ENCODE data around the gene GLIS1. TPM values are rescaled to one million over a fixed set of nuclear protein-coding genes. Genes with fewer than 3 reads are reported as not detected.

The GLIS1 gene
- total RNA-seq, 1 donor, result 1.6 TPM

GRCh38 chr1:53592985-53593757 lies 145.8 kb downstream of the GLIS1 start:
- DNase-seq (ENCODE audit: low read depth), result no peak
- no peak overlapping the region for H3K4me3 ChIP-seq (ENCODE audit: low read depth, low read length)
- TF ChIP-seq, protein P1, sequence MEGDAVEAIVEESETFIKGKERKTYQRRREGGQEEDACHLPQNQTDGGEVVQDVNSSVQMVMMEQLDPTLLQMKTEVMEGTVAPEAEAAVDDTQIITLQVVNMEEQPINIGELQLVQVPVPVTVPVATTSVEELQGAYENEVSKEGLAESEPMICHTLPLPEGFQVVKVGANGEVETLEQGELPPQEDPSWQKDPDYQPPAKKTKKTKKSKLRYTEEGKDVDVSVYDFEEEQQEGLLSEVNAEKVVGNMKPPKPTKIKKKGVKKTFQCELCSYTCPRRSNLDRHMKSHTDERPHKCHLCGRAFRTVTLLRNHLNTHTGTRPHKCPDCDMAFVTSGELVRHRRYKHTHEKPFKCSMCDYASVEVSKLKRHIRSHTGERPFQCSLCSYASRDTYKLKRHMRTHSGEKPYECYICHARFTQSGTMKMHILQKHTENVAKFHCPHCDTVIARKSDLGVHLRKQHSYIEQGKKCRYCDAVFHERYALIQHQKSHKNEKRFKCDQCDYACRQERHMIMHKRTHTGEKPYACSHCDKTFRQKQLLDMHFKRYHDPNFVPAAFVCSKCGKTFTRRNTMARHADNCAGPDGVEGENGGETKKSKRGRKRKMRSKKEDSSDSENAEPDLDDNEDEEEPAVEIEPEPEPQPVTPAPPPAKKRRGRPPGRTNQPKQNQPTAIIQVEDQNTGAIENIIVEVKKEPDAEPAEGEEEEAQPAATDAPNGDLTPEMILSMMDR (IDR thresholded peaks at IDR 0.05; ENCODE audit: insufficient read depth, low read length), result no peak

- peak; percentile 63 for DNase-seq (ENCODE audit: low read depth)
- TF ChIP-seq, protein P1 (IDR thresholded peaks at IDR 0.05; ENCODE audit: insufficient read depth, low read length), result no peak
Observed at GRCh38 chr1:53592521-53592982, 146.4 kb downstream of the GLIS1 start.

DNA sequence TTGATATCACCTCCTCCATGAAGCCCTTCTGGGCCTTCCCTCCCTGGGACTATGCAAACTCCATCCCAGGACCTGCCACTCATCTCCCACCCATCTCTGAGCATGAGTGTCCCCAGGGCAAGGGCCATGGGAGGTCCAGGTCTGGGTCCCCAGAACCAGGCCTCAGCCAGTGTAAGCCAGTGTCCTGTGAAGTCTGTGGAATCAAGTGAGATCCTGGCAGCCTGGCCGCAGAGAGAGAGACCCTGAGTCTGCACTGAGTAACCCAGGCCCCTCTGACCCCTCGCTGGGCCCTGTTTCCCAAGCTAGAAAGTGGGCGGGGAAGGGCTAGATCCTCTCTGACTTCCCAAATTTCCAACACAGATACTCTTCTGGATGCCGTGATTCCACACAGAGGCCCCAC lies 147.0 kb downstream of the GLIS1 start:
- DNase-seq (ENCODE audit: low read depth), result no peak
- TF ChIP-seq, protein P1 (IDR thresholded peaks at IDR 0.05; ENCODE audit: insufficient read depth, low read length), result no peak
- no peak overlapping the region for H3K4me3 ChIP-seq (ENCODE audit: low read depth, low read length)

More at GRCh38 chr1:53592521-53592982, 146.4 kb downstream of the GLIS1 start:
- no peak overlapping the region for H3K4me3 ChIP-seq (ENCODE audit: low read depth, low read length)

GRCh38 chr1:53590531-53591515 lies 148.1 kb downstream of the GLIS1 start:
- peak; percentile 64 for DNase-seq (ENCODE audit: low read depth)

GRCh38 chr1:53590104-53590503 lies 148.9 kb downstream of the GLIS1 start:
- no peak for DNase-seq (ENCODE audit: low read depth)
- TF ChIP-seq, protein P1 (IDR thresholded peaks at IDR 0.05; ENCODE audit: insufficient read depth, low read length), result no peak

More at GRCh38 chr1:53590531-53591515, 148.1 kb downstream of the GLIS1 start:
- no peak overlapping the region for H3K4me3 ChIP-seq (ENCODE audit: low read depth, low read length)
- TF ChIP-seq, protein P1 (IDR thresholded peaks at IDR 0.05; ENCODE audit: insufficient read depth, low read length), result no peak

GRCh38 chr1:53589043-53589887 lies 149.7 kb downstream of the GLIS1 start:
- no peak overlapping the region for H3K4me3 ChIP-seq (ENCODE audit: low read depth, low read length)
- TF ChIP-seq, protein P1 (IDR thresholded peaks at IDR 0.05; ENCODE audit: insufficient read depth, low read length), result no peak
- no peak for DNase-seq (ENCODE audit: low read depth)

More at GRCh38 chr1:53590104-53590503, 148.9 kb downstream of the GLIS1 start:
- H3K4me3 ChIP-seq (ENCODE audit: low read depth, low read length), result no peak overlapping the region
